Panc1 (cell line): ENCODE measurements around the gene RBM14.

Experiments used
- POLR2AphosphoS5 ChIP-seq: IDR thresholded peaks from 2 replicates; pipeline ENCODE4 v1.6.1; 2012; ENCODE audit warnings: mild to moderate bottlenecking, low read depth, low read length, moderate library complexity
- REST ChIP-seq, 2 experiments: IDR thresholded peaks; 2 replicates each; pipeline ENCODE4 v1.6.1; 2011 to 2012; ENCODE audit warnings: low read depth in 2 of 2, control low read depth in 1 of 2, low read length in 1 of 2, mild to moderate bottlenecking in 1 of 2, moderate library complexity in 1 of 2; ENCODE audit not compliant: insufficient read depth in 1 of 2
- TF ChIP-seq, protein P1 (sequence below): fragments of 450-650 bp; IDR thresholded peaks from 2 replicates; pipeline ENCODE4 v1.5.1; 2017; ENCODE audit warnings: mild to moderate bottlenecking

- TF ChIP-seq, protein P1, sequence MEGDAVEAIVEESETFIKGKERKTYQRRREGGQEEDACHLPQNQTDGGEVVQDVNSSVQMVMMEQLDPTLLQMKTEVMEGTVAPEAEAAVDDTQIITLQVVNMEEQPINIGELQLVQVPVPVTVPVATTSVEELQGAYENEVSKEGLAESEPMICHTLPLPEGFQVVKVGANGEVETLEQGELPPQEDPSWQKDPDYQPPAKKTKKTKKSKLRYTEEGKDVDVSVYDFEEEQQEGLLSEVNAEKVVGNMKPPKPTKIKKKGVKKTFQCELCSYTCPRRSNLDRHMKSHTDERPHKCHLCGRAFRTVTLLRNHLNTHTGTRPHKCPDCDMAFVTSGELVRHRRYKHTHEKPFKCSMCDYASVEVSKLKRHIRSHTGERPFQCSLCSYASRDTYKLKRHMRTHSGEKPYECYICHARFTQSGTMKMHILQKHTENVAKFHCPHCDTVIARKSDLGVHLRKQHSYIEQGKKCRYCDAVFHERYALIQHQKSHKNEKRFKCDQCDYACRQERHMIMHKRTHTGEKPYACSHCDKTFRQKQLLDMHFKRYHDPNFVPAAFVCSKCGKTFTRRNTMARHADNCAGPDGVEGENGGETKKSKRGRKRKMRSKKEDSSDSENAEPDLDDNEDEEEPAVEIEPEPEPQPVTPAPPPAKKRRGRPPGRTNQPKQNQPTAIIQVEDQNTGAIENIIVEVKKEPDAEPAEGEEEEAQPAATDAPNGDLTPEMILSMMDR, result no peak
- TF ChIP-seq POLR2AphosphoS5, result no peak
- TF ChIP-seq REST (IDR thresholded peaks at IDR 0.05; ENCODE audit: insufficient read depth in 1 of 2, low read depth in 2 of 2, low read length in 1 of 2), result no peak
Observed at GRCh38 chr11:66595245-66595904, 21.1 kb upstream of the RBM14 start.
